Pancreas (tissue), 10 donors: Measurements from ENCODE around the gene NAP1L4. TPM values are rescaled to one million over a fixed set of nuclear protein-coding genes. Genes with fewer than 3 reads are reported as not detected.

Source experiments
- ATAC-seq, 4 donors: fragments of 200-7000 bp; cut with Tn5 transposase; one replicate each; pipeline versions ENCODE4 v1.8.0 to v1.9.1; 2020; ENCODE audit warnings: mild to moderate bottlenecking in 4 of 4, moderate library complexity in 4 of 4
- DNase-seq, 6 donors: peaks; one replicate each; pipeline ENCODE4 v3.0.0-alpha.2; 2020
- FAIRE-seq: peaks from 2 replicates; lab custom pipeline; 2012; peaks lifted over from hg19 to GRCh38; lab: Jason Lieb, UNC
- H3K27ac ChIP-seq, 4 donors: fragments of 200-600 bp; sonication (generic); 1 replicate in 3 of 4; 2 replicates in 1 of 4; pipeline versions ENCODE4 v1.5.0 to v1.8.0; 2020
- H3K27me3 ChIP-seq, 4 donors: fragments of 200-600 bp; one replicate each; pipeline ENCODE4 v1.8.0; 2021
- H3K36me3 ChIP-seq, 3 donors: fragments of 200-600 bp; sonication (generic) in 1 of 3; one replicate each; pipeline versions ENCODE4 v1.5.0 to v1.8.0; 2020 to 2021
- H3K4me1 ChIP-seq, 3 donors: fragments of 200-600 bp; one replicate each; pipeline ENCODE4 v1.8.0; 2021
- H3K4me3 ChIP-seq, 4 donors: fragments of 200-600 bp; sonication (generic) in 2 of 4; one replicate each; pipeline versions ENCODE4 v1.5.0 to v1.8.0; 2020 to 2021
- H3K9me3 ChIP-seq, 4 donors: fragments of 200-600 bp; one replicate each; pipeline ENCODE4 v1.8.0; 2021
- CTCF ChIP-seq, 4 donors: fragments of 200-600 bp; sonication (generic) in 3 of 4; IDR thresholded peaks; one replicate each; pipeline versions ENCODE4 v1.5.0 to v1.8.0; 2021; ENCODE audit warnings: antibody characterized with exemption in 4 of 4
- WGBS, 2 donors: extraction: QIAGEN DNeasy Blood & Tissue Kit; methylation state at CpG; one replicate each; pipeline ENCODE4 v1.1.7; 2013; 5-methylcytosine and 5-hydroxymethylcytosine counted together
- intact Hi-C, 3 donors: fragments of 100-400 bp; cut with DNase I; formaldehyde crosslinking; loops; one replicate each; pipeline versions ENCODE4 v1.11.1 to v1.14.2; 2022
- polyA plus RNA-seq, 2 donors: library from polyadenylated mRNA; stranded (reverse); fragments of 200-250 nt; gene quantifications; one replicate each; pipeline ENCODE4 v1.2.3, GENCODE V29; 2013
- total RNA-seq, 6 donors: library from RNA; stranded (reverse); fragmentation: NEBNext Ultra II Directional in 4 of 6; extraction: Animal tissue kit (Norgen Biotek cat#: 25700) in 4 of 6; gene quantifications; one replicate each; pipeline versions ENCODE4 v1.2.1 to v1.2.4, GENCODE V29; 2021 to 2023
- donor health status: healthy with polysubstance abuse.
- donor health status: DM: no; HTN: no; CAD: no; lungs with moderate emphysema.
- donor health status: DM: no; HTN: no; CAD: no.
- donor health status: control.
- donor health status: control.
- donor health status: Bipolar disorder and iron deficiency.
- donor health status: DM: yes; HTN: yes; CAD: no.
- donor health status: DM: no; HTN: no; CAD: no.
- donor health status: DM: no; HTN: no; CAD: no.
- donor health status: DM: yes; HTN: yes; CAD: no.

Gene NAP1L4
- total and polyA plus RNA-seq, 8 donors: 29.3 to 67.4 (median 41.0) TPM

- H3K27ac ChIP-seq: no peak overlapping the region
- no peaks in the 10 kb centered on the region for H3K27me3 ChIP-seq
- H3K4me1 ChIP-seq: no peaks in the 10 kb centered on the region
- TF ChIP-seq CTCF (IDR thresholded peaks at IDR 0.05): no peak
- DNase-seq (no peak), FAIRE-seq (no peak), ATAC-seq (no peak)
- no peak overlapping the region for H3K4me3 ChIP-seq
- H3K36me3 ChIP-seq: peaks cover 0 to 68% (median 24%) of the 10 kb centered on the region in 3 donors
- no peaks in the 10 kb centered on the region for H3K9me3 ChIP-seq
- 69% methylated on average over 6 of the region's 6 CpGs for WGBS, 2 donors
- intact Hi-C loops: no loop called here
Observed at GRCh38 chr11:2952290-2952689, 39.8 kb downstream of the NAP1L4 start.

DNA sequence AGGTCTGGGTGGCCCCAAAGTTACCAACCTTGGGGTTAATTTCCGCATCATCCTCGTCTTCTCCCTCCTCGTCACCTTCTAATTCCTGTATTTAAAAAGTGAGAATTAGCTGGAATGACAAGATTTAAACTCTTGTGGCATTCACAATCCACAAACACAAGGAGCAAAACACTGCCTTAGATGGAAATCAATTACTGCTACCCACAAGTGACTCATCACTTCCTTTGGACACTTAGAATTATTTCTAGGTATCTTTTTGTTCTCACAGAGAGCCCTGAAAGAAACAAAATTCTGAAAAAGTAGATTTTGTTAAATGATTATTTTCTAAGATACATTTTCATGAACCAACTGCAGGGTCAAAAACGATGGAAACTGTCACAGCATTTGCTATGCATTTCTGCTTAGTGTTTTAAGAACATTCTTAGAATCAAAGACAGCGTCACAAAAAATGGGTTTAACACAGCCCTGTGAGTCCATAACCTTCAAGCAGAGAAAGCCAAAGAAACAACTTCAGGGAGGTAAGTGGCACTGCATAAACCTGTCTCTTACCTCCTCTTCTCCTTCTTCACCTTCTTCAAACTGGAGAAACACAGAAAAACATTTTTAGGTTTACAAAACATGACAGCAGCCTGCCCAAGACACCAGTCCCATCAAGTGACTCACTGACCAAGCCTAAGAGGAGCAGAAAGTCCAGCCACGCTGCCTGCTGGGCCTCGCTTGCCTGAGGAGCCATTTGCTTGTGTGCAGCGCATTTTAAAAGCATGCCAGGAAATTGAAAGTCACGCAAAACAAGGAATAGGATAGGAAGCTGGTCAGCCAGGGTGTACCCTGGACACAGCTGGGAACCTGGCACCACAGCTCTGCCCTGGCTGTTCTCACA, 40.7 kb downstream of the NAP1L4 start:
- Histone ChIP-seq H3K4me1 (no peaks in the 10 kb centered on the region), H3K9me3 (no peaks in the 10 kb centered on the region), H3K4me3 (no peak overlapping the region), H3K36me3 (peaks cover 0 to 62% (median 20%) of the 10 kb centered on the region in 3 donors), H3K27me3 (no peaks in the 10 kb centered on the region), H3K27ac (no peak overlapping the region)
- 85 to 86% methylated on average over 9 of the region's 9 CpGs for WGBS, 2 donors
- ATAC-seq (no peak), DNase-seq (no peak), FAIRE-seq (no peak)
- intact Hi-C loops: no loop called here
- TF ChIP-seq CTCF (IDR thresholded peaks at IDR 0.05): no peak

GRCh38 chr11:2950825-2951224, 41.3 kb downstream of the NAP1L4 start:
- DNase-seq: no peak
- Histone ChIP-seq H3K27ac (no peak overlapping the region), H3K4me1 (peaks cover 1 to 3% (median 2%) of the 10 kb centered on the region in 3 donors), H3K27me3 (no peaks in the 10 kb centered on the region), H3K4me3 (no peak overlapping the region), H3K36me3 (peaks cover 0 to 62% (median 17%) of the 10 kb centered on the region in 3 donors), H3K9me3 (no peaks in the 10 kb centered on the region)
- intact Hi-C loops: no loop called here
- 87 to 91% methylated on average over 1 of the region's 1 CpG for WGBS, 2 donors
- ATAC-seq: no peak
- no peak for TF ChIP-seq CTCF (IDR thresholded peaks at IDR 0.05)
- no peak for FAIRE-seq

GRCh38 chr11:2949920-2950319, 42.2 kb downstream of the NAP1L4 start:
- no peak for FAIRE-seq
- intact Hi-C loops: no loop called here
- no peak overlapping the region for H3K27ac ChIP-seq

More at GRCh38 chr11:2949920-2950319, 42.2 kb downstream of the NAP1L4 start:
- DNase-seq (no peak), ATAC-seq (no peak)
- H3K36me3 ChIP-seq: peaks cover 0 to 61% (median 17%) of the 10 kb centered on the region in 3 donors
- H3K4me3 ChIP-seq: no peak overlapping the region
- H3K27me3 ChIP-seq: no peaks in the 10 kb centered on the region
- no peak for TF ChIP-seq CTCF (IDR thresholded peaks at IDR 0.05)
- H3K4me1 ChIP-seq: peaks cover 3 to 7% (median 4%) of the 10 kb centered on the region in 3 donors
- WGBS, 2 donors: 89 to 95% methylated on average over 11 of the region's 11 CpGs
- H3K9me3 ChIP-seq: no peaks in the 10 kb centered on the region
